ENCODE results near the gene PLEKHH2. TPM values are rescaled to one million over a fixed set of nuclear protein-coding genes. Genes with fewer than 3 reads are reported as not detected.

The PLEKHH2 gene
- total RNA-seq, 1 donor from 2014 or later: 27.5 TPM

GRCh38 chr2:43743706-43744105, 106.6 kb downstream of the PLEKHH2 start:
- no peak for DNase-seq (ENCODE audit: extremely low spot score in 2 of 2)
- Histone ChIP-seq H3K27ac (no peak overlapping the region), H3K4me1 (no peaks in the 10 kb centered on the region), H3K9me3 (no peaks in the 10 kb centered on the region), H3K27me3 (no peaks in the 10 kb centered on the region), H3K36me3 (peaks cover 0 to 7% of the 10 kb centered on the region in 2 donors), H3K4me3 (no peak overlapping the region)
- intact Hi-C loops (cut with DNase I): no loop called here
- no peak for TF ChIP-seq POLR2A (IDR thresholded peaks at IDR 0.05)
- no peak for TF ChIP-seq POLR2AphosphoS5 (IDR thresholded peaks at IDR 0.05; ENCODE audit: insufficient read depth in 1 of 2, low read depth in 1 of 2)
- no peak for TF ChIP-seq CTCF (IDR thresholded peaks at IDR 0.05)

- no peak overlapping the region for H3K4me3 ChIP-seq
- no peaks in the 10 kb centered on the region for H3K9me3 ChIP-seq
- no peaks in the 10 kb centered on the region for H3K27me3 ChIP-seq
- intact Hi-C loops (cut with DNase I): no loop called here
- peaks cover 0 to 5% of the 10 kb centered on the region in 2 donors for H3K36me3 ChIP-seq
- no peak for DNase-seq (ENCODE audit: extremely low spot score in 2 of 2)
- no peak for TF ChIP-seq POLR2AphosphoS5 (IDR thresholded peaks at IDR 0.05; ENCODE audit: insufficient read depth in 1 of 2, low read depth in 1 of 2)
- no peak for TF ChIP-seq CTCF (IDR thresholded peaks at IDR 0.05)
- TF ChIP-seq POLR2A (IDR thresholded peaks at IDR 0.05): no peak
- H3K27ac ChIP-seq: no peak overlapping the region
- no peaks in the 10 kb centered on the region for H3K4me1 ChIP-seq
These were observed 108.4 kb downstream of the PLEKHH2 start for GRCh38 chr2:43745457-43745856.

- H3K4me1 ChIP-seq: no peaks in the 10 kb centered on the region
- H3K36me3 ChIP-seq: no peaks in the 10 kb centered on the region
- H3K9me3 ChIP-seq: no peaks in the 10 kb centered on the region
- H3K4me3 ChIP-seq: no peak overlapping the region
- H3K27ac ChIP-seq: no peak overlapping the region
- H3K27me3 ChIP-seq: no peaks in the 10 kb centered on the region
- intact Hi-C loops (cut with DNase I): no loop called here
- no peak for TF ChIP-seq CTCF (IDR thresholded peaks at IDR 0.05)
- no peak for DNase-seq (ENCODE audit: extremely low spot score in 2 of 2)
These were observed 111.3 kb downstream of the PLEKHH2 start for GRCh38 chr2:43748333-43748732.

GRCh38 chr2:43749583-43749982, 112.5 kb downstream of the PLEKHH2 start:
- TF ChIP-seq CTCF (IDR thresholded peaks at IDR 0.05) (no peak), POLR2A (IDR thresholded peaks at IDR 0.05) (no peak), POLR2AphosphoS5 (IDR thresholded peaks at IDR 0.05; ENCODE audit: insufficient read depth in 1 of 2, low read depth in 1 of 2) (no peak)
- DNase-seq (ENCODE audit: extremely low spot score in 2 of 2): no peak

GRCh38 chr2:43751476-43751990, 114.5 kb downstream of the PLEKHH2 start:
- intact Hi-C loops (cut with DNase I): no loop called here
- Histone ChIP-seq H3K4me3 (no peak overlapping the region), H3K27ac (no peak overlapping the region), H3K36me3 (no peaks in the 10 kb centered on the region), H3K4me1 (no peaks in the 10 kb centered on the region), H3K9me3 (no peaks in the 10 kb centered on the region), H3K27me3 (no peaks in the 10 kb centered on the region)
- no peak for TF ChIP-seq POLR2AphosphoS5 (IDR thresholded peaks at IDR 0.05; ENCODE audit: insufficient read depth in 1 of 2, low read depth in 1 of 2)
- no peak for TF ChIP-seq POLR2A (IDR thresholded peaks at IDR 0.05)
- TF ChIP-seq CTCF (IDR thresholded peaks at IDR 0.05): no peak
- DNase-seq (ENCODE audit: extremely low spot score in 2 of 2): no peak

More at GRCh38 chr2:43749583-43749982, 112.5 kb downstream of the PLEKHH2 start:
- Histone ChIP-seq H3K9me3 (no peaks in the 10 kb centered on the region), H3K27ac (no peak overlapping the region), H3K4me3 (no peak overlapping the region), H3K27me3 (no peaks in the 10 kb centered on the region), H3K4me1 (no peaks in the 10 kb centered on the region), H3K36me3 (no peaks in the 10 kb centered on the region)
- intact Hi-C loops (cut with DNase I): no loop called here
